GM21576 (cell line): ENCODE measurements around the gene ITGBL1.

ENCODE experiments used
- ATAC-seq: cut with Tn5 transposase; IDR thresholded peaks from one replicate; pipeline ENCODE4 v1.9.1; 2021; ENCODE audit warnings: mild to moderate bottlenecking, moderate library complexity; ENCODE audit not compliant: unreplicated experiment

ITGBL1 gene

GRCh38 chr13:101738336-101738735 is 285.9 kb downstream of the ITGBL1 start:
- no peak for ATAC-seq

GRCh38 chr13:101739382-101740178 is 287.1 kb downstream of the ITGBL1 start:
- peak; percentile 86 for ATAC-seq

GRCh38 chr13:101746513-101746912 is 294.0 kb downstream of the ITGBL1 start:
- ATAC-seq, result no peak

GRCh38 chr13:101747039-101747438 is 294.6 kb downstream of the ITGBL1 start:
- ATAC-seq, result no peak

- no peak for ATAC-seq
These were observed 297.1 kb downstream of the ITGBL1 start for GRCh38 chr13:101749584-101749983.

- ATAC-seq, result no peak
These were observed 299.0 kb downstream of the ITGBL1 start for GRCh38 chr13:101751488-101751887.

GRCh38 chr13:101752432-101752831 is 300.0 kb downstream of the ITGBL1 start:
- ATAC-seq, result no peak

GRCh38 chr13:101755228-101755887 is 302.9 kb downstream of the ITGBL1 start:
- no peak for ATAC-seq

GRCh38 chr13:101757446-101758039 is 305.1 kb downstream of the ITGBL1 start:
- peak; percentile 91 for ATAC-seq

GRCh38 chr13:101763191-101763590 is 310.7 kb downstream of the ITGBL1 start:
- ATAC-seq, result no peak
